GM23248 (cell line): ENCODE results near the gene ACSM6.

Source experiments
- EZH2 ChIP-seq: fragments of 200-600 bp; sonication (generic); IDR thresholded peaks from 2 replicates; pipeline ENCODE4 v1.6.1; 2018; ENCODE audit warnings: antibody characterized with exemption, mild to moderate bottlenecking; ENCODE audit not compliant: insufficient read depth, poor library complexity, severe bottlenecking
- EZH2phosphoT487 ChIP-seq: fragments of 200-600 bp; sonication (generic); IDR thresholded peaks from 2 replicates; pipeline ENCODE4 v1.6.1; 2018; ENCODE audit warnings: antibody characterized with exemption, moderate library complexity, mild to moderate bottlenecking, low read depth; ENCODE audit not compliant: insufficient read depth

GRCh38 chr10:95242581-95243317 lies 48.7 kb downstream of the ACSM6 start:
- TF ChIP-seq EZH2phosphoT487: no peak
- no peak for TF ChIP-seq EZH2
